Caki2 (cell line): Measurements from ENCODE around the gene TNFRSF17. TPM values are rescaled to one million over a fixed set of nuclear protein-coding genes. Genes with fewer than 3 reads are reported as not detected.
A peak's percentile ranks its signal among the peaks of the same experiment; 100 is the strongest.

Experiments used
- DNase-seq: peaks from one replicate; pipeline ENCODE4 v3.0.0-alpha.2; 2015; ENCODE audit warnings: low read depth
- in situ Hi-C: cut with HindIII; loops from 2 replicates; pipeline ENCODE4 v1.10.0; 2016; ENCODE audit warnings: low sequenced_read_pairs, low pct_unique_long_range_greater_than_20kb, mixed read lengths
- total RNA-seq: library from RNA; depleted of rRNA; stranded (reverse); fragments of >200 nt; shearing (Covaris generic); gene quantifications from 2 replicates; pipeline ENCODE4 v1.2.3, GENCODE V29; 2014; ENCODE audit warnings: low replicate concordance

Gene TNFRSF17
- total RNA-seq, 1 experiment from 2014 or later = not detected

DNA sequence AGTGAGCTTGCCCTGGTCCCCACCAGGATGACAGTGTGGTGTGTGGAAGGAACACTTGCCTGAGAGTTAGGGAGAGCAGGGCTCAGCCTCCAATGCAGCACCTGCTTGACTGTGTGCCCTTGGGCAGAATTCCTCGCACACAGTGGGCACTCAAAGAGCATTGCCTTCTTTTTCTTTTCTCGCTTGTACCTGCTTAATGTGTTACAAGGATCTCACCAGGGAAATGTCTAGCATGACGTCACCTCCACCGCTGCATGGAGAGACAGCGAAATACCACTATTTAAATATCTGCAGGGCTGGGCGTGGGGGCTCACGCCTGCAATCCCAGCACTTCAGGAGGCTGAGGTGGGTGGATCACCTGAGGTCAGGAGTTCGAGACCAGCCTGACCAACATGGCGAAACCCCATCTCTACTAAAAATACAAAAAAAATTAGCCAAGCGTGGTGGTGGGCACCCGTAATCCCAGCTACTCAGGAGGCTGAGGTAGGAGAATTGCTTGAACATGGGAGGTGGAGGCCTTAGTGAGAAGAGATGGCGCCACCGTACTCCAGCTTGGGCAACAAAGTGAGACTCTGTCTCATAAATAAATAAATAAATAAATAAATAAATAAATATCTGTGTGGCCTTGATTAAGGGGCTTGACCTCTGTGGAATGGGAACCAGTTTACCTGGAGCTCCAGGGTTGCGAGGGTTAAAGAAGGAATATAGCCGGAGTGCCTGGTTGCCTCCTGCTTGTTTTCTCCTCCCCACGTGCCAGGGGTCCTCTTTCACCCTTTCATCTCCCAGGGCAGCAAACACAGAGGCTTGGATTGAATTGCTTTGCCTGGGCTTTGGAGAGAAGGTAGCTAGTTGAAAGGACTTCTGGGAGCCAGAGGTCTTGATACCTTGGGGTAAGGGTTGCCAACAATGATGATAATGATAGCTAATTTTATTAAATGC is 27.8 kb downstream of the TNFRSF17 start:
- peak; percentile 60 for DNase-seq
- in situ Hi-C loops = no loop called here

DNA sequence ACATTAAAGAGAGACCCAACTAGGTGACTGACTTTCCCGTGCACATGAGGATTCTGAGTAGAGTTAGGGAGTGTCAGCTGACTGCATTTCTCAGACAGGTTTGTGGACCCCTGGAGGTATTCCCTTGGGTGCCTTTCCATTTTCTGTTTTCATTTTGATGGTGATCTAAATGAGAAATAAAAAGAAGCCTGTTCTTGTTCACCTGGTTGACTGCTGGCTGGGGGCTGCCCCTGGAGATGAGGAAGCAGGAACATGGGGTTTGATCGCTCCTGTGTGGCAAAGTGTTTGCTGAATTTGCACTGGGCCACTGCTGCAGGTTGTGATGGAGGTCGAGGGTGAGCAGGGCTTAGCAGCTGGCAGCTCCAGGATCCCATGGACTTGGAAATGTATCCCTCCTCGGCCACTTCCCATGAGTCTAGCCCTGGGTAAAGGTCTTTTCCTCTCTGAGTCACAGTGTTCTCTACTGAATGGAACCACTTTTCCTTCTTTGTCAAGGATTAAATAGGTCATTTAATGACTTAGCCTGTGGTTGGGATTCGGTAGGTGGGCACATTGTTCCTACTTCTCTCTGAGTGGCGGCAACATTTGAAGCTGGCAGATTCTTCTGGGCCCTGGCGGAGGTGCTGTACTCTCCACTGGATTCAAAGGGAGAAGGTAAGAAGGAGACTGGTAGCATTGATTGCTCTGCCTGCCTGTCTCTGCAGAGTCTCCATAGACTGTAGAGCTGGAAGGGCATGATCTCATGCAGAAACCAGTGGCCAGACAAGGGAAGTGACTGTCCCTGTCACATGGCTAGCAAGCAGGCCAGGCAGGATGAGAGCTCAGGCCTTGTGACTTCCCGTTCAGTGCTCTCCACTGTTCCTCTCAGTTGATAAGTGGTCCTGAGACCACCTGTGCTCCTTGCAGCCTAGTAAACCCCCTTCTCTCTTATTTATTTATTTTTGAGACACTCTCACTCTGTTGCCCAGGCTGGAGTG is 29.4 kb downstream of the TNFRSF17 start:
- peak; percentile 66 for DNase-seq
- in situ Hi-C loops = no loop called here

DNA sequence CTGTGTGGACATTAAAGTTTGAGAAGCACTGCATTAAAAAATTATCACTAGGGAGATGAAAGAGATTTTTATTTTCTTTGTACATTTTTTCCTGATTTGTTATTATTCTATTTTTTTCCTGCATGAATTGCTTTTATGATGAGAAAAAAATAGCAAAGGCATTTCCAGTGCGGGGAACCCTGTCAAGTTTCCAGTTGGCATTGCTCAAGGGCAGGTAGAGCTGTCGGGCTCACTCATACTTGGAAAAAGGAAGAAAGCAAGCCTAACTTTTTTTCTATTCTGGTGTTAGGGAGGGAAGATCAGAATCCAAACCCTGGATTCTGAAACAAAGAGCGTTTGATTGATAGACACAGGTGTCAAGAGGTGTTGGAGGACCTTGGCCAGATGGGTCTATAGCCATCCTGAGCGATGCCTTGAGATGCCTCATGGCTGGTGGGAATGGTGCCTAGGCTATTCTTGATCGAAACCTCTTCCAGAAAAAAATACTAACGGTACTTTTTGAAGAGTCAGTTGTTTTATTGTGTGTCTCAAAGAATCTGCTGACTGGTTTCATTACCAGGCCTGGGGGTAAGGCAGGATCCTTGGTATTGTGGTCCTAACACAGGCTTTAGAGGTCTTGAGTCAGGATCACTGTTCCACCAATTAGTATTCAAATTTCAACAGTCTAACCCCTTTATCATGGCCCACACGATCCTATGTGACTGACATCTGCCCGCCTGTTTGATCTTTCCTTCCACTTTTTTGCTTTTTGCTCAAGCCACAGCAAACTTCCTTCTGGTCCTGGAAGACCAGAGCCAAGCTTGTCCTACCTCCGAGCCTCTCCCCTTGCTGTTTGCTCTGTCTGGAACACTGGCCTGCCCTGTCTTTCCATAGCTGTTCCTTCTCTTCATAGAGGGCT is 31.7 kb downstream of the TNFRSF17 start:
- no peak for DNase-seq
- in situ Hi-C loops = no loop called here

DNA sequence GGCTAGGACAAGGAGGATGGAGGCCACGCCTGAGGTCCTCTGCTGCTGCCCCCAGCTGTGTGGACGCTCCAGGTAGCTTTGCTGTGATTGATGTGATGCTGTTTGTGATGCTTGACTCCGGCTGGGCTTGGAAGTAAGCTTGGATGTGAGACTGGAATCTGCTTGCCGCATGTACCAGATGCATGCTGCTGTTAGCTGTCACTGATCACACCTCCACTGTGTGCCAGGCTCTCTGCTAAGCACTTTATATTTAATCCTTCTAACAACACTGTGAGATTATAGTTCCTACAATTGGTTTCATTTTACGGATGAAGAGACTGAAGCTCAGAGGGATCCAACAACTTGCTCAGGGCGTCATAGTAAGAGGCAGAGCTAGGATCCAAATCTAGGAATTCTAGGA is 35.0 kb downstream of the TNFRSF17 start:
- in situ Hi-C loops = loop anchor here (10.0 kb wide), 1 partner anchor 85 kb away; the partner anchor contains the start of gene GSPT1
- no peak for DNase-seq

DNA sequence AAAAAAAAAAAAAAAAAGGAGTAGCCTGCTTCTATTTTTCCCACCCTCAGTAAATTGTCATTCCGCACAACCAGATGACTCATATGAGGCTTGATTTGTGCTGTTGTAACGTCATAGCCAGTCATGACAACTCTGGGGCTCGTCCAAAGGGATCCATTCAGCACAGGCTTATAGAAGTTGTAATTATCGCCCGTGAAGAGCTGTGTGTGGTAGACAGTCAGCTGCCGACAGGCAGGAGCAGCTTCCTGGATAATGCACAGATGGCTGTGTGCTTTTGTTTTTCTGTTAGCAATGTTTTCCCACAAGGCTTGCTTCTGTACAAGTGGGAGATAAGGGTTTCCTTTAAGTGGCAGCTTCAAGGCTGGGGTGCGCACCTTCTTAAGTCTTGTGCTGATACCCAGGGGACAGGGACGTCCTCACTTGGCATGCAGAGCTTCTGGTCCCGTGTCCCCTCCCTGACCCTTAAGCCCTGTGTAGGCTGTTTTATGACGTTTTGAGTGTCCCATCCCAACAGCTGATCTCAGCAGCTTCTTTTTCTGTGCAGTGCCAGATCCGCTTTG is 37.5 kb downstream of the TNFRSF17 start:
- in situ Hi-C loops = loop anchor here (10.0 kb wide), 1 partner anchor 88 kb away; the partner anchor contains the start of gene GSPT1
- no peak for DNase-seq

DNA sequence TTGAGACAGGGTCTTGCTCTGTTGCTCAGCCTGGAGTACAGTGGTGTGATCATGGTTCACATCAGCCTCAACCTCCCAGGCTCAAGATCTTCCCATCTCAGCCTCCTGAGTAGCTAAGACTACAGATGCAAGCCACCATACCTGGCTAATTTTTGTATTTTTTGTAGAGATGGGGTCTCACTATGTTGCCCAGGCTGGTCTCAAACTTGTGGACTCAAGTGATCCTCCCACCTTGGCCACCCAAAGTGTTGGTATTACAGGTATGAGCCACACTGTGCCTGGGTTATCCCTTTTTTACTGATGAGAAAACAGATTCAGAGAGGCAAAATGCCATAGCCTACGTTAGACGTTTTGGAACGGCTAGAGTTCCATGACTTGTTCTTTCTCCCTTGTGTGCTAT is 41.6 kb downstream of the TNFRSF17 start:
- in situ Hi-C loops = loop anchor here (10.0 kb wide), 1 partner anchor 92 kb away; the partner anchor contains the start of gene GSPT1
- no peak for DNase-seq

DNA sequence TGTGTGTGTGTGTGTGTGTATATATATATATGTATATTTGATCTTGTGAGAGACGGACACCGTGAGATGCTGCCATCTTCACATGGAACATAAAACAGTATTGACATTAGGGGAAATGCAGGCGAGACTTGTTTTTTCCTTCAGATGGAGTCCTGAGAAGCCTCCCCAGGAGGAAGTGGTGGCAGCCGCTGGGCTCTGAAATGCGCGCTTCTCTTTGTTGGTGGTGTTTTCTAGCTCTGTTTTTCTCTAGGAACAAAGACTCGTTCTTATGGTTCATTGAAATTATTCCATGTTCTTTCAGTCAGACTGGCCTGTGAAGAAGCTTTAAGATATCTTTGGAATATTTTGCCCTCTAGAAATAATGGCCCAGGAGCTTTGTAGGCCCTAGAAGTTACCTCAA is 44.5 kb downstream of the TNFRSF17 start:
- in situ Hi-C loops = loop anchor here (10.0 kb wide), 1 partner anchor 95 kb away; the partner anchor contains the start of gene GSPT1
- no peak for DNase-seq

DNA sequence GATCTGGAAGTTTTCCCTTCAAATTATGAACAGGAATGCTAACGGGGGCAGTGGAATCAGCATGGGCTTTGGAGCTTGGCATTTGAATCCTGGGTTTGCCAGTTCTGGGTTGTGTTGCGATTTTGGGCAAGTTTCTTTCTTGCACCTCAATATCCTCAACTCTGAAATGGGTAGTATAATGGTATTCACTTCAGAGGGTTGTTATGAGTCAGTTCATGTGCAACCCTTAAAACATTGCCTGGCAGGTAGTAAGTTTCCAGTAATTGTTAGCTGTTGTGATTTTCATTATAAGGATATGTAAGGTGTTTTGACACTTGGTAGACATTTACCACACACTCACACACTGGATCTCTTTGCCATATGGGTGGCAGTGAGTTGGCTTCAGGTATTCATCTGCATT is 44.9 kb downstream of the TNFRSF17 start:
- in situ Hi-C loops = loop anchor here (10.0 kb wide), 1 partner anchor 95 kb away; the partner anchor contains the start of gene GSPT1

DNA sequence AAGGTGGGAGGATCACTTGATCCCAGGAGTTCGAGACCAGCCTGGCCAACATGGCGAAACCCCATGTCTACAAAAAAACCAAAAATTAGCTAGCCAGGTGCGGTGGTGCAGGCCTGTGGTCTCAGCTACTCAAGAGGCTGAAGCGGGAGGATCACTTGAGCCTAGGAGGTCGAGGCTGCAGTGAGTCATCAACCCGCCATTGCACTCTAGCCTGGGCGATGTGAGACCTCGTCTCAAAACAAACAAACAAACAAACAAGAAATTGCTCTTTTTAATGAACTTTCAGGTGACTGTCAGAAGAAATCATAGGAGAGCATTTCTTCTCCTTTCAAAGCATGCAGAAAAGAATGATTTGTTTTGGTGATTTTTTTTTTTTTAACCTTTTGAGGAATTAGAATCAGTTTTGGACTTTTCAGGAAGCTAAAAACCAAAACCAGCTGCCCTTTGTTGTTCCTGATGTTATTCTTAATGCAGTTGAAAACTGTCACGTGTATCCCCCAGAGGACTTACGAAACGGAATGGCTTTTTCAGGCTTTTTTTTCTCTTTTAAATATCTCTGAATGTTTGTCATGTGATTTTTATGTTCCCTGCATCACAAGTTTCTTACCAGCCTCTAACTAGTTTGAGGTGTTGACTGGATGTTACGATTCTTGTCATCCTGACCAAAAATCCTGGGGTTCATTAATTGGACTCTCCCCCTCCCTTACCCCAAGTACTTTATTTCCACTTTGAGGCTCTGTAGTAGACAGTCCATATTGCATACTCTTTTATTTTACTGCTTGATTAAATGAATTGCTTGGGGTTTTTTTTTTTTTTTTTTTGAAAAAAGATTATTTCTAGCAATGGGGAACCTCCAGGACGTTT is 45.6 kb downstream of the TNFRSF17 start:
- in situ Hi-C loops = no loop called here
- DNase-seq = no peak

More for the DNA sequence above, 44.9 kb downstream of the TNFRSF17 start:
- no peak for DNase-seq

DNA sequence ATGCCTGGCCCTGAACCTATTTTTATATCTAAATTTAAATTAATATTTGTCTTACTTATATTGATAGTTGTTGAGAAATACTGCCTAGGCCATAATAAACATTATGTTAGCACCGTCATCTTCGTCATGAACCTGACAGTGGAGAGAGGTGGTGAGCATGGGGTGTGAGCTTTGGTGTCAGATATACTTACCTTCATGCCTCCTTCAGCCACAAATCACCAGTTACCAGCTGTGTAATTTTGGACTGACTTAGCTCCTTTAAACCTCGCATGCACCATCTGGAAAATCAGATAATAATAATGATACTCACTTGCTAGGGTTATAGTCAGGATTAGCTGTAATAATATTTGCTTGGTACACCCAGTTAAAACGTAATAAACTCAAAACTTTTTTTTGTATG is 46.6 kb downstream of the TNFRSF17 start:
- DNase-seq = no peak
- in situ Hi-C loops = no loop called here

DNA sequence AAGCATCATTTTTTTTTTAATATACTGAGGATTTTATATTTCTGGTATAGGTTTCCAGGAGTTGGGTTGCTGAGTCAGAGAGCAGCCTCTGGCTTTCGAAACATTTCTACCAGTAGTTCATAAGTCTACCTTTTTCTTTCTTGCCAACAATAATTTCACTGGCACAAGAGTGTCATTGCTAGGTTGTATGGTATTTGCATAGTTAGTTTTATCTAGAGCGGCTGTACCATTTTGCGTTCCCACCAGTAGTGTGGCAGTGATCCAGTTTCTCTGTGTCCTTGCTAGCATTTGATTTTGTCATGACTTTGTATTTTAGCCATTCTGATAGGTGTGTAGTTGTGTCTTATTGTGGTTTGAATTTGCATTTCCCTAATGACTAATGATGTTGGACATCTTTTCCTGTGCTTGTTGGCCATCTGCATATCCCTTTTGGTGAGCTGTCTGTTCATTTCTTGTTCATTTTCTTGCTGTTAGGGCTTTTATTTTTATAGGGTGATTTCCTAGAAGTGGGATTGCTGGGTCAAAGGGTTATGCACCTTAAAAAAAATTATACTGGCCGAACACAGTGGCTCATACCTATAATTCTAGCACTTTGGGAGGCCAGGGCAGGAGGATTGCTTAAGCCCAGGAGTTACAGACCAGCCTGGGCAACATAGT is 51.4 kb downstream of the TNFRSF17 start:
- no peak for DNase-seq
- in situ Hi-C loops = no loop called here

DNA sequence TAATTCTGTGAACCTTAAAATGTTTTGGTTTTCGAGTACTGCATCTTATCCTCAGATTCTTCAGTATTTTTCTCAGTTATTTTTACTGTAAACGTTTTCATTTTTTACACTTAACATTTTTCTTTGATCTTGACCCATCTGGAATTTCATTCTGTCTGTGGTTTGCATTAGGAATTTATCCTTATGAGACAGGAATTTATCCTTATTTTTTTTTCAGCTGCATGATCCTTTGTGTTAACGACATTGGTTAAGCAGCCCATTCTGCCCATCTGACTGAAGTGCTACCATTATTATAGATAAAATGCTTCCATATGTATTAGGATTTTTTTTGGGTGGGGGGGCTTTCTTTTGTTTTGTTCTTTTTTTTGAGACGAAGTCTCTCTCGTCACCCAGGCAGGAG is 52.5 kb downstream of the TNFRSF17 start:
- DNase-seq = no peak
- in situ Hi-C loops = no loop called here
